Caco-2 (cell line): ENCODE measurements around the gene IGFN1. TPM values are rescaled to one million over a fixed set of nuclear protein-coding genes. Genes with fewer than 3 reads are reported as not detected.

Source experiments
- BruUV-seq: library from RNA; stranded (reverse); fragments of 400-500 nt; replicated peaks from 2 replicates; lab custom pipeline; 2021; lab: Mats Ljungman, UMichigan
- CTCF ChIA-PET: fragments of 300-600 bp; sonication (Branson Sonifier 250); formaldehyde crosslinking; loops from one replicate; lab custom pipeline; 2022; ENCODE audit warnings: antibody characterized with exemption; lab: Charles Lee
- POLR2A ChIA-PET: fragments of 300-600 bp; sonication (Branson Sonifier 250); formaldehyde crosslinking; loops from one replicate; lab custom pipeline; 2022; ENCODE audit warnings: antibody characterized with exemption; lab: Charles Lee
- DNase-seq, 2 experiments: peaks; one replicate each; pipeline versions ENCODE4 v3.0.0 to v3.0.0-alpha.2; 2020 to 2022
- H3K27me3 ChIP-seq: replicated peaks from 2 replicates; pipeline ENCODE4 v1.6.0; 2011; ENCODE audit warnings: low read length; ENCODE audit not compliant: control insufficient read depth, insufficient read depth
- H3K36me3 ChIP-seq: 2 replicates; pipeline ENCODE4 v1.5.1; 2011; ENCODE audit warnings: low read length; ENCODE audit not compliant: control insufficient read depth, insufficient read depth
- H3K4me1 ChIP-seq: fragments of 250-450 bp; sonication (Bioruptor Pico); 2 replicates; pipeline ENCODE4 v1.5.1; 2020; ENCODE audit warnings: mild to moderate bottlenecking
- H3K4me3 ChIP-seq: 2 replicates; pipeline ENCODE4 v1.5.1; 2011; ENCODE audit warnings: low read depth, mild to moderate bottlenecking, control low read depth, low read length
- H3K9me3 ChIP-seq: fragments of 250-450 bp; sonication (Bioruptor Pico); 2 replicates; pipeline ENCODE4 v1.5.1; 2020; ENCODE audit warnings: mild to moderate bottlenecking, moderate library complexity
- H3K27ac Mint-ChIP-seq: one replicate; pipeline ENCODE4 v1.8.0; 2022; ENCODE audit warnings: mixed read lengths; ENCODE audit not compliant: unreplicated experiment
- H3K27me3 Mint-ChIP-seq: one replicate; pipeline ENCODE4 v1.8.0; 2022; ENCODE audit warnings: mixed read lengths; ENCODE audit not compliant: insufficient read depth, unreplicated experiment
- H3K36me3 Mint-ChIP-seq: one replicate; pipeline ENCODE4 v1.8.0; 2022; ENCODE audit warnings: mild to moderate bottlenecking, mixed read lengths; ENCODE audit not compliant: insufficient read depth, unreplicated experiment
- H3K4me1 Mint-ChIP-seq: one replicate; pipeline ENCODE4 v1.8.0; 2022; ENCODE audit warnings: low read depth, mixed read lengths; ENCODE audit not compliant: unreplicated experiment
- H3K4me3 Mint-ChIP-seq: one replicate; pipeline ENCODE4 v1.8.0; 2022; ENCODE audit warnings: mild to moderate bottlenecking, moderate library complexity, mixed read lengths; ENCODE audit not compliant: unreplicated experiment
- H3K9me3 Mint-ChIP-seq: one replicate; pipeline ENCODE4 v1.8.0; 2022; ENCODE audit warnings: mixed read lengths; ENCODE audit not compliant: unreplicated experiment
- CTCF ChIP-seq, 2 experiments: fragments of 200-600 bp in 1 of 2; IDR thresholded peaks; 1 replicate in 1 of 2; 2 replicates in 1 of 2; pipeline versions ENCODE4 v1.5.1 to v1.8.0; 2011 to 2022; ENCODE audit warnings: antibody characterized with exemption in 1 of 2, control low read depth in 1 of 2, inconsistent platforms in 1 of 2, low read depth in 1 of 2, low read length in 1 of 2, mild to moderate bottlenecking in 1 of 2, moderate library complexity in 1 of 2; ENCODE audit not compliant: insufficient read depth in 1 of 2, severe bottlenecking in 1 of 2, unreplicated experiment in 1 of 2
- intact Hi-C: fragments of 100-400 bp; cut with micrococcal nuclease; formaldehyde crosslinking; loops from one replicate; pipeline ENCODE4 v1.10.0; 2022; ENCODE audit not compliant: unreplicated experiment
- total RNA-seq: library from RNA; stranded (reverse); gene quantifications from 2 replicates; pipeline ENCODE4 v1.2.3, GENCODE V29; 2022

IGFN1 gene
- total RNA-seq, 1 experiment from 2014 or later = 0.23 TPM

- H3K27me3 ChIP-seq = no peaks in the 10 kb centered on the region
- Mint-ChIP-seq H3K27ac (no peak overlapping the region), H3K4me1 (no peaks in the 10 kb centered on the region), H3K4me3 (no peak overlapping the region), H3K9me3 (no peaks in the 10 kb centered on the region), H3K36me3 (no peaks in the 10 kb centered on the region), H3K27me3 (peaks cover 15% of the 10 kb centered on the region)
- intact Hi-C loops = no loop called here
- TF ChIP-seq CTCF (IDR thresholded peaks at IDR 0.05; ENCODE audit: insufficient read depth in 1 of 2, low read depth in 1 of 2, low read length in 1 of 2, severe bottlenecking in 1 of 2, unreplicated experiment in 1 of 2) = no peak
- BruUV-seq = no TSS peak
- DNase-seq = peak in 1 of 2 experiments; percentile 16
- H3K4me1 ChIP-seq = no peaks in the 10 kb centered on the region
- no peaks in the 10 kb centered on the region for H3K36me3 ChIP-seq
- no peak overlapping the region for H3K4me3 ChIP-seq
- ChIA-PET POLR2A (no interaction called here), CTCF (interaction anchor here (1.2 kb wide), 1 partner anchor 130 kb away, joined by 3 read pairs; no protein-coding TSS in a partner anchor)
- H3K9me3 ChIP-seq = no peaks in the 10 kb centered on the region
Observed at GRCh38 chr1:201215531-201216357, 25.1 kb downstream of the IGFN1 start.

GRCh38 chr1:201216395-201217085, 25.9 kb downstream of the IGFN1 start:
- no peaks in the 10 kb centered on the region for H3K36me3 ChIP-seq
- no TSS peak for BruUV-seq
- intact Hi-C loops = no loop called here
- Mint-ChIP-seq H3K36me3 (no peaks in the 10 kb centered on the region), H3K27me3 (peaks cover 7% of the 10 kb centered on the region), H3K9me3 (no peaks in the 10 kb centered on the region), H3K27ac (no peak overlapping the region), H3K4me1 (no peaks in the 10 kb centered on the region), H3K4me3 (no peak overlapping the region)
- TF ChIP-seq CTCF (IDR thresholded peaks at IDR 0.05; ENCODE audit: insufficient read depth in 1 of 2, low read depth in 1 of 2, low read length in 1 of 2, severe bottlenecking in 1 of 2, unreplicated experiment in 1 of 2) = no peak
- H3K4me1 ChIP-seq = no peaks in the 10 kb centered on the region
- DNase-seq = peak in 1 of 2 experiments; percentile 32
- ChIA-PET CTCF (no interaction called here), POLR2A (no interaction called here)
- no peaks in the 10 kb centered on the region for H3K9me3 ChIP-seq
- H3K27me3 ChIP-seq = no peaks in the 10 kb centered on the region
- no peak overlapping the region for H3K4me3 ChIP-seq

- Mint-ChIP-seq H3K27ac (no peak overlapping the region), H3K9me3 (no peaks in the 10 kb centered on the region), H3K4me1 (peaks cover 1% of the 10 kb centered on the region), H3K4me3 (no peak overlapping the region), H3K36me3 (no peaks in the 10 kb centered on the region), H3K27me3 (peaks cover 3% of the 10 kb centered on the region)
- H3K27me3 ChIP-seq = no peaks in the 10 kb centered on the region
- H3K9me3 ChIP-seq = no peaks in the 10 kb centered on the region
- intact Hi-C loops = no loop called here
- peak in 1 of 2 experiments; percentile 26 for DNase-seq
- POLR2A ChIA-PET = no interaction called here
- no peak for TF ChIP-seq CTCF (IDR thresholded peaks at IDR 0.05; ENCODE audit: insufficient read depth in 1 of 2, low read depth in 1 of 2, low read length in 1 of 2, severe bottlenecking in 1 of 2, unreplicated experiment in 1 of 2)
- no peaks in the 10 kb centered on the region for H3K36me3 ChIP-seq
- no peaks in the 10 kb centered on the region for H3K4me1 ChIP-seq
- no TSS peak for BruUV-seq
- CTCF ChIA-PET = no interaction called here
- no peak overlapping the region for H3K4me3 ChIP-seq
Observed at GRCh38 chr1:201217146-201217545, 26.5 kb downstream of the IGFN1 start.
